ENCODE results near the gene ADISSP.

ADISSP gene

DNA sequence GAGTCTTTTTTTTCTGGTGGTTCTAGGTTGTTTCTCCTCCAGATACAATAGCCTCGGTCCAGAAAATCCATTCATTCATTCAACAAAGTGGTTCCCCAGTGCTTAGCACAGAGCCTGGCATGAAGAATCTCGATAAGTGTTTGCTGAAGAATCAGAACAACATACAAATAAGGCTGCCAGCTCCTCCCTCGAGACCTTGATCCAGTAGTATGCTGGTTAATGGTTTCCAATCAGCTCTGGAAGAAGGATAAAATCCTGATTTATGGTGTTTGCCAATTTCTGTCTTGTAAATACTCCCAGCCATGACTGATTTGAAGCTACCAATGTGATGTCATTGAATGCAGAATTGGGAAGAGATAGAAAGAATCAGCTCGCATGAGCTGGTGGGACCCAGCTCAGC, 31.8 kb downstream of the ADISSP start:
- DNase-seq, result no peak

DNA sequence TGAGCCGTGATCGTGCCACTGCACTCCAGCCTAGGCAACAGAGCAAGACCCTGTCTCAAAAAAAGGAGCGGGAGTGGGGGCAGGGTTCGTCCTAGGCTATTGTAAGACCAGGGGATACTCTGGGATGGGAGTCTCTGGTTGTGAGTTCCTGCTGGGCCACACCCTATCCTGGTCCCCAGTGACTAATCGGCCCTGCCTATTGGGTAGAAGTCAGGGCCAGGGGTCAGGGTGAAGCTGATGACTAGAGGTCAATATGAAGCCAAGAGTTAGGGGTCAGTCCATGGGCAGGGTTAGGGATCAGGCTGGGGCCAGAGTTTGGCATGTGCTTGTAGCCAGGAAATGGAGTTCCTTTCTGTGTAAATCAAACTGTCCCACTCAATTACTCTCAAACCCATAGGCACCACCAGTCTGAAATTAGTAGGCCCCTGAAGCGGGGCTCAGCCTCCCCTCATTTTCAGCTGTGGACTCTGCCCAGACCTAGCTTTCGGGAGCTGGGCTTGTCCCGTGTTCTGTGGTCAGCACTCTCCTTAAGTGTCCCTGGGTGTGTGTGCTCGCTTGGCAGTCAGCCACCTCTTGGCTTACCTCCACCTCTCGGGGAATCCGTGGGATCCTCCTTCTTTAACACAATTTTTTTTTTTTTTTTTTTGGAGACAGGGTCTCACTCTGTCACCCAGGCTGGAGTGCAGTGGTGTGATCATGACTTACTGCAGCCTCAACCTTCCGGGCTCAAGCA, 33.3 kb downstream of the ADISSP start:
- no peak for DNase-seq

DNA sequence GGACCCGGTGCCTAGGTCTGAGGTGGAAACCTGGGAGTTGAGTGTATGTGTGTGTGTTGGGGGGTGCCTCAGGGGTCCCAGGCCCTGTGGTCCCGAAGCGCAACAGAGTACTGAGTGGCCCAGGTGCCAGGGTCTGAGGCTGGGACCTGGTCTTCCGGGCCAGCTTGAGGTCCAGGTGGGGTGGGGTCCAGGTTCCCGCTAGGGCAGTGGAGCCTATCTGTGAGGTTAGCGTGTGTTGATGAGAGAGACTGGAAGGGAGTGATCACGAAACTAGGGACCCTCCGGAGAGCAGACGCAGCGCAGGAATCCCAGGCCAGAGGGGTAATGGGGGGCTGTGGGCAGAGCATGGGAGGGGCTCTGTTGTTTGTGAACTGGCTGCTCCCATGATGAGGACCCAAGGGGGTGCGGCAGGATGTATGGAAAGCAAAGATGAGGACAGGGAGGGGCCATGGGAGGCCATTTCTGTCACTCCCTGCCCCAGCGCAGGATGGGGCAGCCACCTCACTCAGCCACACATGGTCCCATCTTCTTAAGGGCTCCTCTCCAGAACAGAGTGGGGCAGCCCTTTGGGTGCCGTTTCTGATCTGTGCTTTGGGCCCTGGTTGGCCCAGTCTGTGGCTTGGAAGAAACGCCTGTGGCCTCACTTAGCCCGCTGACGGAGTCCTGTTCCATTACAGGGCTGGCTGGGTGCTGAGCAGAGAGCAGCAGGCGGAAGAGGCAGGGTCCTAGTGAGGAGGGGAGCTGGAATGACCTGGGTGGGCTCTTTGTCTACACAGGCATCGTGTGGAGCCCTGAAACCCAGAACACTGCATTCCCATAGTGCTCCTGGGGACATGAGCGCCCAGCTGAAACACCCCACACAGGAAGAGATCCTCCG, 34.2 kb downstream of the ADISSP start:
- DNase-seq, result no peak

DNA sequence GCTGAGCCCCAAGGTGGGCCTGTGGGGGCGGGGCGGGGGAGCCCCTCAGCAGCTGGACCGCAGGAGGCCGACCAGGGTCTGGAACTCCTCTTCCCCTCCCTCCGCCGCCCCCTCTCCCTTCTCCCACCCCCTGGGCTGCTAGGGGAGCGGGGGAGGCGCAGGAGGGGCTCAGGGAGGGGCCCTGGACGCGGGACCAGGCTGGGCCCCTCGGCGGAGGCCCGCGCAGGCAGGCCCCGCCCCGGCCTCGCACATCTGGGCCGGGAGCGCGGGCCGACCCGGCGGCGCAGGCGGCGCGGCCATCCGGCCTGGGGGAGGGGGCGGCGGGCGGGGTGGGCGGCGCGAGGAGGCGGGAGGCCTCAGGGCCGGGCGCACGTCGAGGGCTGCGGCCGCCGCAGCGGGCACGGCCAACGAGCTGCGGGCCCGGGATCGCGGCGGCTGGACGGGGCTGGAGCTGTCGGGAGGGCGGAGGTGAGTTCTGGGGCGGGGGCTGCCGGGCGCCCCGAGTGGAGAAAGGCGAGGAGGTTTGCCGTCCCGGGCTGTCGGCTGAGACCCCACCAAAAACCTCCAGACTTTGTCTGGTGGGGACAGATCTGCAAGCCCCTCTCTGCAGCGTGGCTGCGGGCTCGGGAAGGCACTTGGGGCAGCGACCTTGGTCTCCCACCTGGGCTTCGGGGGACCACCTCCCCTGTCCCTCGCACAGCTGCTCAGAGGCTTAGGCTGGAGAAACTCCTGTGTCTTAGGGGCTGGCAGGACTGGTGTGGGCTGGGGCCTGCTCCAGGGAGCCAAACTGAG, 35.0 kb downstream of the ADISSP start, which contains the start of gene HSPA12B:
Gene HSPA12B, plus strand, starts transcription at position 359 of the 792 bp plus-strand sequence. CDS start 5,990 bp downstream, outside the sequence.
- DNase-seq, result no peak

DNA sequence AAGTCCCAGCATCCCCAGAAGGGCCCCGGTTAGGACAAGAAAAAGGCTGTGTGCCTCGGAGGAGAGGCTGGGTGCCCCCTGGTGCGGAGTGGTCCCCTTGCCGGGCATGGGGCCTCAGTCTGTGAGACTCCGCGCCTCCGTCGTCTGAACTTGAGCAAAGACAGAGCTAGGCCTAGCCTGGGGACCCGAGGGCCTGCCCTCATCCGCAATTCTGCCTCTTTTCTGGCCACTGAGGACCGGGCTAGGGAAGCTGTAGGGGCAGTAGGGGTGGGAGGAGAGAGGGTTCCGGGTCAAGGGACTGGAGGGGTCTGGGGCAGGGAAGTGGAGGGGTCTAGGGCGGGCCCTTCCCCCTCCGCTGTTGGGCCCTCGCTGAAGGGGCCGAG, 35.6 kb downstream of the ADISSP start:
- no peak for DNase-seq

DNA sequence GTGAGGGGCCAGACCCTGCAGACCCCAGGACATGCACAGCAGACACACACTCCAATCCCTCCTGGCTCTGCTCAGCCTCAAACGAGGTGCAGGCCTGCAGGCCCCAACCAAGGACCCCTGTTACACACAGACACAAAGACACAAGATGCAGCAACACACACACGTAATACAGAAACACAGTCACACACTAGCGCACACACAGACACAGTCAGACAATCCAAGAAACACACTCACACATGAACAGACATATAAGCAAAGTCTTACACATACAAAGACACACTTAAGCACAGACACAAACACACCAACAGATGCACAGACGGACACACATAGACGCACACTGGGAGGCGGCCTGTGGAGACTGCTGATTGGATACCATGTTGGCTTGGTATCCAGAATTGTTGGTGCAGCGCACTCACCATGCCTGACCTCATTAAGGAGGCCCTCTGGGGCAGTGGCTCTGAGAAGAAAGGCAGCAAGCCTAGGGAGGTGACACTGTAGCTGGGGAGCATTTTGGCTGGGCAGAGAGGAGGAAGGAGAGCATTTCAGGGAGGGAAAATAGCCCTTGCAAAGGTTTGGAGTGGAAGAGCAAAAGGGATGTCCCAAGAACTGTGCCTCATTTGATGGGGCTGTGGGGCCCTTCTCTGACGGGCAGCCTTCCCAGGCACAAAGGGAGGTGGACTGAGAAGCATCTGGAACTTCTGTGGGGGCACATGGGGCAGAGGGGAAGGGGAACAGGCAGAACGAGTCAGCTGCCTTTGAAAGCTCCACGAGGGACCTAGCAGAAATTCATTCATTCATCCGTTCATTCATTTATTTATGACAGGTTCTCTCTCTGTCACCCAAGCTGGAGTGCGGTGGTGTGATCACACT, 36.5 kb downstream of the ADISSP start:
- no peak for DNase-seq

DNA sequence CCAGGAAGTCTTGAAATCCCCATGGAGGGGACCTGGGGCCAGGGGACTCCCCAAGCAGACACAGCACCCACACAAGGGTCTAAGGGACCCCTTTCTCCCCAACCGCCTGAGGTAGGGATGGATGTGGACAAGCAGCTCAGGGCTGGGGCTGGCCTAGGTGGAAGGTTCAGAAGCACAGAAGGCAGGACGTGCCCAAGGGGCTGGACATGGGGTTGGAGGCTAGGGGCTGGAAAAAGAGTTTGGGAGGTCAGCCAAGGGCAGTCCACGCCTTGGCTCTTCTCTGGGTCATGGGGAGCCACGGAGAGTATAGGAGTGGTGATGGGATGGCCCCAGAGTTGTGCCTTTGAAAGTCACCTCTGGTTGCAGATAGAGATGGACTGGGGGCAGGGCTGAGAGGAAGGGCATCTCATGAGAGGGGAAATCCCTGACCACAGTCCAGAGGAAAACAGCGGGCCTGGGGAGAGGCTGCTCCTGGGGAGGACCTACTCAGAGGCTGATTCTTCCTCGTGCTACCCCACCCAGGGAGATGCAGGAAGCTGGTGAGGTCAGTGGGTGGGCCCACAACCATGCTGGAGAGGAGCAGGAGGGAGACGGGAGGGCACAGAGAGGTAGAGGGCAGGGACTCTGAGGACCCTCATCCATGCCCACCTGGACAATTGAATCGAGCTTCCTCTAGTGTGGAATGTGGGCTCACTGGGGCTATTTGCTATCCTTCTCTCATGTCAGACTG, 37.6 kb downstream of the ADISSP start:
- DNase-seq, result peak; percentile 25 to 46

DNA sequence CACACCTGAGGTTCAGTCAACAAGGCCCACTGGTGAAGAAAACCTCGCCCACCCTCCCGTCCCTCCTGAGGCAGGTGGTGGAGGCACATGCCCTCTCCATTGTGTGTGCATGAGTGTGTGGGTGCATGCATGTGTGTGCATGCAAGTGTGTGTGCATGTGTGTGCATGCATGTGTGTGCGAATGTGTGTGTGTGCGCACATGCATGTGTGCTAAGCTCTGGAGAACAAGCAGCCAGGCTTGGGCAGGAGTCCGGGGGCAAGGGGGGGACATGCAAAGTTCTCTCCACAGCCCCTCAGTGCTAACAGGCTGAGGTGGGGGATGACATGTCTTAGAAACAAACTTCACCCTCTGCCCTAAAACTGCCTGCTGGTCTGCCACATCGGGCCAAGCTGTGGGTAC, 38.2 kb downstream of the ADISSP start:
- no peak for DNase-seq

DNA sequence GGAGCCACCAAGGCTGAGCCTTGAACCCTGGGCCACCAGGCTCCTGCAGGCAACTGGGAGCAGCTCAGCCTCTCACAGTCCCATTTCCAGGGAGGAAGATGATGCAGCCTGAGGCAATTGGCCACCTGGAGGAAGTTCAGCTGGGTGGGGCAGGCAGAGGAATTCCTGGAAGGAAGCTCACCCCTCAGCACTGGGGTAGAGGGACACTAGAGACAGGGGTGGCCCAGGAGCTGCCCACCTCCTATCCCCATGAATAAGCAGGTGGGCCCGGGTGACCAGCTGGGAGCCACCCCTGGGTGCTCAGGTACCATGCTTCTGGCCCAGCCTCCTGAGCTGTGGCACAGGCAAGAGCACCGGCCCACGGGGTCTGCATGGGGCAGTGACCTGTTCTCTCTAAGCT, 38.7 kb downstream of the ADISSP start:
- DNase-seq, result no peak

DNA sequence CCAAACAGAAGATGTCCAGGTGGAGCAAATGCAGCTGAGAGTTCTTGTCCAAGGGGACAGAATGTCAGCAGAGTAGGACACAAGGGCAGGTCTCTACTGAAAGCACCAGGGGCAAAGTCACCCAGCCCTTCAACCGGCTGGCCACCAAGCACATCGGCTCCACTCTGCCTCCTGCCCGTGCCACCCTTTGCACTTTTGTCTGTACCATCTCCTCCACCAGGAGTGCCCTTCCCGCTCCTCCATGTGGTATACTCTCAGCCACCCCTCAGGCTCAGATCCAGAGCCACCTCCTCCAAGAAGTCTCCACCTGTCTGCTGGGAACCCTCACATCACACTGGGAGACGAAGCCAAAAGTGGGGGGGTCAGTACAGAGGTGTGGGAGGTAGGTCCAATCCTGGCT, 39.2 kb downstream of the ADISSP start:
- no peak for DNase-seq

DNA sequence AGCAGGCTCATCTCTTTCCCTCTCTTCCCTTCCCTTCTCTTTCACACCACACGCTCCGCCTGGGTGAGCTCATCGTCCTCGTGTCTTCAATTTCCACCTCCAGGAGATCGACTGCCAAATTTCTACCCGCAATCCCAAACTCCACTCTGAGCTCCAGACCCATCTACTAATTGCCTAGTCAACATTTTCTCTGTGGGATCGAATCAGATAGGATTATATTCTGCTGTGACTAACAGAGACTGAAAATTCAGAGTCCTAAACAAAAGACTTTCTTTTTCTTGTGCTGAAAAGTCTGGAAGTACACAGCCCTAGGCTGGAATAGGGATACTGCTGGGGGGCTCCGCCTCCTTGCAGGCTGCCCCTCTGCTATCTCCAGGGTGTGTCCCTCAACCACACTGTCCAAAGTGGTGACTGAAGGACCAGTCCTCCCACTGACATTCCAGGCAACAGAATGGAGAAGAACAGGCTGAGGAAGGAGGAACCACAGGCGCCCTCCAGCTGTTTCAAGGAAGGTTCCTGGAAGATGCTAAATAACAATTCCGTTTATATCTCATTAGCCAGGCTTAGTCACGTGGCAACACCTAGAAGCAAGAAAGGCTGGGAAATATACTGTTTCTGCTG, 40.0 kb downstream of the ADISSP start:
- no peak for DNase-seq

DNA sequence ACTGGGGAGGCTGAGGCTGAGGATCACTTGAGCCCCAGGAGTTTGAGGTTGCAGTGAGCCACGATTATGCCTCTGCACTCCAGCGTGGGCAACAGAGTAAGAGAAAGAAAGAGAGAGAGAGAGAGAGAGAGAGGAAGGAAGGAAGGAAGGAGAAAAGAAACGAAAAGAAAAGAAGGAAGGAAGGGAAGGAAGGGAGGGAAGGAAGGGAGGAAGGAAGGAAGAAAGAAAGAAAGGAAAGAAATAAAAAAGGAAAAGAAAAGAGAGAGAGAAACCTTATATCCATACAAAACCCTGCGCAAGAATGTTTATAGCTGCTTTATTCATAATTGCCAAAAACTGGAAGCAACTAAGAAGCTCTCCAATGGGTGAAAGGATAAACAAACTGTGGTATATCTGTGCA, 43.2 kb downstream of the ADISSP start:
- DNase-seq, result no peak

DNA sequence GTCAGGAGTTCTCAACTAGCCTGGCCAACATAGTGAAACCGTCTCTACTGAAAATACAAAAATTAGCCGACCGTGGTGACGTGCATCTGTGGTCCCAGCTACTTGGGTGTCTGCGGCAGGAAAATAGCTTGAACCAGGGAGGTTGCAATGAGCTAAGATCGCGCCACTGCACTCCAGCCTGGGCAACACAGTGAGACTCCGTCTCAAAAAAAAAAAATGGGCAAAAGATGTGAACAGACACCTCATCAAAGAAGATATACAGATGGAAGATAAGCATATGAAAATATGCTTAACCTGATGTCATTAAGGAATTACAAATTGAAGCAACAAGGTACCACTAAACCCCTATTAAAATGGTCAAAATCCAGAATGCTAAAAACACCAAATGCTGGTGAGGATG, 44.3 kb downstream of the ADISSP start:
- DNase-seq, result no peak

DNA sequence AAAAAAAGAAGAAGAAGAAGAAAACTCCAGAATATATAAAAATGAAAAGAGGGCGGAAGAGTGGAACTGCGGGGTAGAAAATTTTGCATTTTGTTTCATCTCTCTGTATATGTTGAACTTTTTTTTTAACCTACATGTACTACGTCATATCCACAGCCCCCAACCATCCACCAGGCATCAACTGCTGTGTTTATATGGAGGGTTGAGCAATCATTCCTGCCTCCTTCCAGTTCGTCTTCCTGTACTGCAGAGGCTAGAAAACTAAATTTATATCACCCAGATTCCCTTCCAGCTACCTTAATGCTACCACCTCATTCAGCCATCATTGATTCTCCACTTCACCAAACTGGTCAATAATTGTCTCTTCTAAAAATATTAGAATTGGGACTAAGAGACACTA, 45.6 kb downstream of the ADISSP start:
- DNase-seq, result no peak

DNA sequence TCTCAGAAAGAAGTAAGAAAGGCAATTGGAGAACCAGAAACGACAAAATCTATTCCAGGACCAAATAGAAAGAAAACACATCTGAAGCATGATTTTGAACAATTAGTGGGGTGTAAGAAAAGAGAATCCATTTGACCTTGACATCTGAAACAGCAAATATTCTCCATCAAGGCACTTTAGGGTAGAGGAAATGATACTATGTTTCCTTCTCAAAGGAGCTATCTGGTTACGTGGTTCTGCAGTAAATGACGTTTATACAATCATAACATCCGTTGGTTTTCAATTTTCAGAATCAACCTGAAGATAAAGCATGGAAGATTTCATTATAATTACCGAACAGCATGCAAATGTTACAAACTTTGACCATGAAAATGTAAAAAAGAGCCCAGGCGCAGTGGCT, 46.9 kb downstream of the ADISSP start:
- DNase-seq, result no peak

DNA sequence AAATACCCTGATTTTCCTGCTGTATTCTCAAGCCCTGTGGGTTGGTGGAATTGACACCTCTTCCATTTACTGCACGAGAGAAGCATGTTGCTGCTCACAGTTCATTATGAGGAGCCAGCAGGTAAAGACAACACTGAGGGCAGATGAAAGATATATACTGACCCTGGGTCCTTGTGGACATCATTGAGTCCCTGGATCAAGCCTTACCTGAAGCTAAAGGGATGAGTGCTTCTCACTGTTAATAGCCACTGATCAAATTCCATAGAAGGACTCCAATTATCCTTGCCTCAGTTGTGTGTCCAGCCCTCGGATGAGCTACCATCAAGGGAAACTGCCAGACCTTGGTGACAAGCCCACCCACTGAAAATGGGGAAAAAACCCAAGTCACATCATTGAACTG, 47.5 kb downstream of the ADISSP start:
- DNase-seq, result no peak

DNA sequence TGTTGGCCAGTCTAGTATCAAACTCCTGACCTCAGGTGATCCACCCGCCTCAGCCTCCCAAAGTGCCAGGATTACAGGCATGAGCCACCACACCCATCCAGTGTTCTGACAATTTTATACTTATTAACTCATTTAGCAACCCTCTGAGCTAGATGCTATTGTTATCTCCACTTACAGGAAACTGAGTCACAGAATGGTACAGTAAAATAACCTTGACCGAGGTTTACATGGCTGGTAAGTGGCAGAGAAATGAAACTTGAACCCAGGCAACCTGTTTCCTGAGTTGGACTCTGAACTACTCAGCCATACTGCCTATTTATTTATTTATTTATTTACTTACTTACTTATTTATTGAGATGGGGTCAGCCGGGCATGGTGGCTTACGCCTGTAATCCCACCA, 48.5 kb downstream of the ADISSP start:
- DNase-seq, result no peak

DNA sequence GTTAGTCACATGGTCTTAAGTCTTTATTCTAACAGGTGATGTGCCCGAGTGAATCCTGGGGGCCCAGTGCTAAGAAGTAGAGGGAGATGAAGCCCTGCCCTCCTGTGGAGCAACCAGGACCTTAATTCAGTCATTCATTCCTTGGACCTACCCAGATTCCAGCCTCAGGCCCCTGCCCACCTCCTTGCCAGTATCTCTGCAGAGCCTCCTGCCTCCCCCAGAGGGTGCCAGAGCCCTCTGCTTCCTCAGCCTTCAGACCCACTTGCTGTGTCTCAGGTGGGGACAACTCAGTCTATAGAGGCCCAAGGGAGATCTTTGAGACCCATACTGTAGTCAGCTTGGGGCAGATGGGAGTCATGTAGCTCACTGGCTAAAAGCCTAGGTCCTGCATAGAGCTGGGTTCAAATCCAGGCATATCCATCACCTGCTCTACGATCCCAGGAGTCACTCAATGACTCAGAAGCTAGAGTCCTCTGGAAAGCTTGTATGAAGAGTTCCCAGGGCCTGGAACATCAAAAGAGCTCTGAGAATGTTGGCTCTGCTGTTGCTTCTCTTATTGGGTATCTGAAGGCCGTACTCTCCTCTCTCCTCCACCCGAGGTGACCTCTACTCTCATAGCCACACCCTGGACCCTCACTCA, 51.2 kb downstream of the ADISSP start:
- no peak for DNase-seq

DNA sequence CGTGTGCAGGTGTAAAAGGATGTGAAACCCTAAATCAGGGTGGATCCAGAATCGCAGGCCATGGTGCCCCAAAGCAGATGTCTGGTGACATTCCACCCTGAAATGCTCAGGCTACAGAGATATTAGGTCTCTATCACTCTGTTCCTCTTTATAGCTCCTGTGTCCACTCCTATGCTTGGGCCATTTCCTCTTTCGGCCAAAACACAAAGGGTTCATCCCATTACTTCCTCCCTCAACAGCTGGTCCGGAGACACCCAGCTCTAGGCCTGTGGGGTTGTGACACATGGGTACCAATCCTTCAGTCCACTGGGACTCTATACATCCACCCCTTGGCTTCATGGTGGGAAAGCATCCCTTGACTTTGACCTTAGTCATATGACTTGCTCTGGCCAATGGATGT, 53.5 kb downstream of the ADISSP start:
- DNase-seq, result peak; percentile 70 to 71

DNA sequence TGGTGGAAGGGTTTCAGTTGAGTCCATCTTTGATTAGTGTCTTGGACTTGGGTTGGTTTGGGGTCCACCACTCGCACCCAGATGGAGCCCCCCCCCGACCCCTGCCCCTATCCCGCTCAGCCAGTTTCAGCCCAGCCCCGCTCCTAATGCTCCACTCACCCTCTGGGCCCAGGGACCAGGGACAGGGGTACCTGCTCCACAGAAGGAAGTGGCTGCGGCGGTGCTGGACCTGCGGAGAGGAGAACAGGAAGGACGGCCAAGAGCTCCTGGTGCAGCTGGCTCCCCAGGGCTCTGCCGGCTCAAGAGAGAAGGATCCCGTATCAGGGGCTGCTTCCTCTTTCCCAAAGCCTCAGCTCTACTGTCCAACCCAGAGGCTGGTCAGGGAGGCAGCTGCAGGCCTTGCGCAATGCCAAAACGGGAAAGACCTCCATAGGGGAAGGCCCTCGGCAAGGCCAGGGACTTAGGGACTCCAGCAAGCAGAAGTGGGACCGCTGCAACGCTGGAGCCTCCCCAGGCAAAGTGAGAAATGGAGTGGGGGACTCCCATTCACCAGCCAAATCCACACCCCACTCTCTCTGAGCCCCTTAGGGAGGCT, 55.2 kb downstream of the ADISSP start, which contains the start of gene SIGLEC1:
Gene SIGLEC1, minus strand, starts transcription at position 322 of the 595 bp plus-strand sequence. CDS start 5,472 bp downstream, outside the sequence.
- DNase-seq, result peak; percentile 98 to 99

Data from inflammatory macrophage treated with lipopolysaccharide for 1 hour (primary cell).